ENCODE data around the gene FAM161A. TPM values are rescaled to one million over a fixed set of nuclear protein-coding genes. Genes with fewer than 3 reads are reported as not detected.

FAM161A gene
- total and polyA plus RNA-seq, 2 donors (not counting 1 experiment from before 2014, with no cell fraction given) = 0.76 to 6.8 TPM

GRCh38 chr2:61834893-61835292 lies 19.0 kb downstream of the FAM161A start:
- H3K79me2 ChIP-seq (ENCODE audit: control insufficient read depth, insufficient read depth, low read length) = no peaks in the 10 kb centered on the region
- Mint-ChIP-seq H3K27me3 (no peaks in the 10 kb centered on the region), H3K4me3 (no peak overlapping the region), H3K4me1 (no peaks in the 10 kb centered on the region), H3K27ac (no peak overlapping the region), H3K9me3 (ENCODE audit: insufficient read depth) (peaks cover 2% of the 10 kb centered on the region)
- no CpG with 5 or more reads among the region's 1 CpG for WGBS (ENCODE audit: insufficient coverage)
- H3K4me2 ChIP-seq (replicated peaks; ENCODE audit: low read depth, low read length, poor library complexity, severe bottlenecking) = no peak overlapping the region
- TF ChIP-seq EZH2 (IDR thresholded peaks at IDR 0.05; ENCODE audit: borderline replicate concordance, insufficient read depth, low read depth, low read length, poor library complexity, severe bottlenecking) (no peak), CTCF (IDR thresholded peaks at IDR 0.05) (no peak)
- H3K4me3 ChIP-seq (ENCODE audit: control extremely low read depth in 1 of 5, extremely low read depth in 1 of 5, insufficient read depth in 1 of 5, low read depth in 2 of 5, low read length in 4 of 5) = no peak overlapping the region
- POLR2A ChIA-PET = no interaction called here
- H2AFZ ChIP-seq (ENCODE audit: insufficient read depth, low read depth, low read length, poor library complexity, severe bottlenecking) = no peak overlapping the region
- no peak for DNase-seq
- intact Hi-C loops (cut with micrococcal nuclease) = no loop called here
- H3K36me3 ChIP-seq (replicated peaks in 1 of 2; ENCODE audit: control extremely low read depth in 1 of 2, control insufficient read depth in 1 of 2, extremely low read depth in 1 of 2, insufficient read depth in 2 of 2, low read length in 1 of 2) = no peaks in the 10 kb centered on the region
- H3K4me1 ChIP-seq (ENCODE audit: control insufficient read depth in 2 of 2, insufficient read depth in 2 of 2, low read length in 2 of 2) = no peaks in the 10 kb centered on the region
- no peaks in the 10 kb centered on the region for H4K20me1 ChIP-seq (ENCODE audit: control insufficient read depth, insufficient read depth, low read length, poor library complexity, severe bottlenecking)
- no peak for ATAC-seq (ENCODE audit: low read depth)
- H3K9ac ChIP-seq (ENCODE audit: low read length) = no peak overlapping the region
- H3K27ac ChIP-seq (ENCODE audit: low read length in 2 of 2) = no peak overlapping the region
- no peaks in the 10 kb centered on the region for H3K27me3 ChIP-seq (replicated peaks in 1 of 4; ENCODE audit: control extremely low read depth in 1 of 4, control insufficient read depth in 3 of 4, insufficient read depth in 4 of 4, low read length in 3 of 4)
- no peaks in the 10 kb centered on the region for H3K9me3 ChIP-seq (ENCODE audit: control extremely low read depth in 1 of 3, control insufficient read depth in 2 of 3, insufficient read depth in 1 of 3, low read length in 2 of 3)
- CTCF ChIA-PET = no interaction called here

- WGBS (ENCODE audit: insufficient coverage) = no CpG with 5 or more reads among the region's 1 CpG
- no peaks in the 10 kb centered on the region for H3K27me3 ChIP-seq (replicated peaks in 1 of 4; ENCODE audit: control extremely low read depth in 1 of 4, control insufficient read depth in 3 of 4, insufficient read depth in 4 of 4, low read length in 3 of 4)
- CTCF ChIA-PET = no interaction called here
- no peaks in the 10 kb centered on the region for H4K20me1 ChIP-seq (ENCODE audit: control insufficient read depth, insufficient read depth, low read length, poor library complexity, severe bottlenecking)
- no peaks in the 10 kb centered on the region for H3K4me1 Mint-ChIP-seq
- no peaks in the 10 kb centered on the region for H3K4me1 ChIP-seq (ENCODE audit: control insufficient read depth in 2 of 2, insufficient read depth in 2 of 2, low read length in 2 of 2)
- TF ChIP-seq EZH2 (IDR thresholded peaks at IDR 0.05; ENCODE audit: borderline replicate concordance, insufficient read depth, low read depth, low read length, poor library complexity, severe bottlenecking) (no peak), CTCF (IDR thresholded peaks at IDR 0.05) (no peak)
- no peak overlapping the region for H3K4me3 Mint-ChIP-seq
- DNase-seq = no peak
- H3K9me3 ChIP-seq (ENCODE audit: control extremely low read depth in 1 of 3, control insufficient read depth in 2 of 3, insufficient read depth in 1 of 3, low read length in 2 of 3) = no peaks in the 10 kb centered on the region
- POLR2A ChIA-PET = no interaction called here
- intact Hi-C loops (cut with micrococcal nuclease) = no loop called here
- H3K9ac ChIP-seq (ENCODE audit: low read length) = no peak overlapping the region
- no peak overlapping the region for H3K27ac ChIP-seq (ENCODE audit: low read length in 2 of 2)
- H3K4me3 ChIP-seq (ENCODE audit: control extremely low read depth in 1 of 5, extremely low read depth in 1 of 5, insufficient read depth in 1 of 5, low read depth in 2 of 5, low read length in 4 of 5) = no peak overlapping the region
- H3K4me2 ChIP-seq (replicated peaks; ENCODE audit: low read depth, low read length, poor library complexity, severe bottlenecking) = no peak overlapping the region
- H3K36me3 ChIP-seq (replicated peaks in 1 of 2; ENCODE audit: control extremely low read depth in 1 of 2, control insufficient read depth in 1 of 2, extremely low read depth in 1 of 2, insufficient read depth in 2 of 2, low read length in 1 of 2) = no peaks in the 10 kb centered on the region
- no peaks in the 10 kb centered on the region for H3K27me3 Mint-ChIP-seq
- no peaks in the 10 kb centered on the region for H3K79me2 ChIP-seq (ENCODE audit: control insufficient read depth, insufficient read depth, low read length)
- ATAC-seq (ENCODE audit: low read depth) = no peak
- peaks cover 2% of the 10 kb centered on the region for H3K9me3 Mint-ChIP-seq (ENCODE audit: insufficient read depth)
- no peak overlapping the region for H3K27ac Mint-ChIP-seq
- no peak overlapping the region for H2AFZ ChIP-seq (ENCODE audit: insufficient read depth, low read depth, low read length, poor library complexity, severe bottlenecking)
These were observed 19.9 kb downstream of the FAM161A start for GRCh38 chr2:61833971-61834370.

All from B cell (primary cell).